Epidermal melanocyte (primary cell): Measurements from ENCODE around the gene PML.

Experiments used
- DNase-seq: peaks from one replicate; pipeline ENCODE4 v3.0.0; 2011; ENCODE audit warnings: low spot score; ENCODE audit not compliant: insufficient read length

PML gene

DNA sequence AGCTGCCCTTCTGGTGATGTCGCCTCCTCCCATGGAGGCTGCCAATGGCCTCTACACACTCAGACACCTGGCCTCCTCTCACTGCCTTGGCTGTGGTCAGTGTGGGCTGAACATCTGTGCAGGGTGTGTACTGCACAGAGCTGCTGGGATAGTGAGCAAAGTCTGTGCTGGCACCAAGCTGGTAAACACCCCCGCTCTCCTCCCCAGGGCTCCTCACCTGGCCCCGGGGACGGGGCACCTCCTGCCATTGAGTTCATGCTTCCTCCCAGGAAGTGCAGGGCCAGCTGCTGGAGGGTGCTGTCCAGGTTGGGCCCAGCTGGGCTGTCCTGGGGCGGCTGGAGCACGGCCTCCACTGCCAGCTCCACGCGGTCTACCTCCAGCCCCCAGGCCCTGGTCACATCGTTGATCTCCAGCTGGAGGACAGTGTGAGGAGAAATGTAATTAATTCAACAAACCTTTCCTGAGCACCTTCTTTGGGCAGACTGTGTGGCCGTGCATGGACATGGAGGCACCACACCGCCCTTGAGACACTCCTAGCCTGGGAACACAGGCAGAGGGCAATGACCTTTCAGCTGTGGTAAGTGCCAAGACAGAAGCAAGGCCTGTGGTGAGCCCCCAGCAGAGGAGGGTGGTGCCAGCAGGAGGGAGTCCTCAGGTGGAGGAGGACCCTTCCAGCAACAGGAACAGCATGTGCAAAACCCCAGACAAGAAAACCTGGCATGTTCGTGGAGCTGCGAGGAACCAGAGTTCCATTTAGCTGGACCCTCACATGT, 9.2 kb upstream of the PML start:
- no peak for DNase-seq

DNA sequence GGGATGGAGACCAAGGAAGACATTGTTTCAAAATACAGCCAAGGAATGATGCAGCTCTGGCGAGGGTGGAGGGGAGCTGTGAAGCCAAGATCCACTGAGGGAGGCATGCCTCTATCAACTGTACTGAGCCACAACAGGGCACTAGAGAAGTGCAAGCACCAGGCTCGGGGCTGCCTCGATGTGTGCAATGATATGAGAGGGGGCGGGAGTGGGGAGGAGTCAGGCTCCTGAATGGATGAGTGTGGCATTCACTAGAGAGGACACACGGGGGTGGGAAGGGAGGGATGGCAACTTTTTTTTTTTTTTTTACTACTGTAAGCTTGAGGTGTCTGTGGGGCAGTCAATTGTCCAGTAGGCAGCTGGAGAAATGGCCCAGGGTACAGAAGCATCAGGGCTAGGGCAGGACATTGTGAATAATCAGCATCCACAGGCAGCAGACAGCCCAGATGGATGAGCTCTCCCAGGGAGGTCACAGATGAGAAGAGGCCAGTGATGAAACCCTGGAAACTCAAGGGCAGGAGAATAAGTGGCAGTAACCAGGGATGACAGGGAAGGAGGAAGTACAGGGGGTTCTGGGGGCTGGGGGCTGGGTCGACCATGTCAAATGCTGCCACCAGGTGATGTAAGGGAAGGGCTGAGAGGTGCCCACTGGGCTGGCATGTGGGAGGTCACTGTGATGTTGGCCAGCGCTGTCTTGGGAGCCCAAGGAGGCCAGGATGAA, 8.3 kb upstream of the PML start:
- DNase-seq: no peak

- DNase-seq: no peak
Observed at GRCh38 chr15:73986776-73987056, 7.8 kb upstream of the PML start.

DNA sequence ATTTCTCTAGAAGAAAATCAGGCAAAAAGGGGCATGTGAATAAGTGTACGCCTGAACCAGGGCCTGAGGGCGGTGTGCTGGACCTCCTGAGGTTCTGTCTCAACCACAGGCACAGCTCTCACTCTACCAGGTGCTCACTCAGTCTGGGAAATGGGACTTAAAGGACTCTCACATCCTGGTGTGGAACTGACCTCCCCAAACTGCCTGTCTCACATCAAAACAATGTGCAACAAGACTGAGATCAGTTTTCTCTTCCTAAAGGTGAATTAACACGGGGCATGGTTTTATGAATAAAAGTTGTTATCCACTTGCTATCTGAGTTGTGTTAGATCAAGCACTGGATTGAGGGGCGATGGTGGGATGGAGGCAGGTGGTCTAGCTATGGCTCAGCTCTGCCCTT, 7.3 kb upstream of the PML start:
- no peak for DNase-seq

GRCh38 chr15:73987681-73988444, 6.7 kb upstream of the PML start:
- no peak for DNase-seq

DNA sequence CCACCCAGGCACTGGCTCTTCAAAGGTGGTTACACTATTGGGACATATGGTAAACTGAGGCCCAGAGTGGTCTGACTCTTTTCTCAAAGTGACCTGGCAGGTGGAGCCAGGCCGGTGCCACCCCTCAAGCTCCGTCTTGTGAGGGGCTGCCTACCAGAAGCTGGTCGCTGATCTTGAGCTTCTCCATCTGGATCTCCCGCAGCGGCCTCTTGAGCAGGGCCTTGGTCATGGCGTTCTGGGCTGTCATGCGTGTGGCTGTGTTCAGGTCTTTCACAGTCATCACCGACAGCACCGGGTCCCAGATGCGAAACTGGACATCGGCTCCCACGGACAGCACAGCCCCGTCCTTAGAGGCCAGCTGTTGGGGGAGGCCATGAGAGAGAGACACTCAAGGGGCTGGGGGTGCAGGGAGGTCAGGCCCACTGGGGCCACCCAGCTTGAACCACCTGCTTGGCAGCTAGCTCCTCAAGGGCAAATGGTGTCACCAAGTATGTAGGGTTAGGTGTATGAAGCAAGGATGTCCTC, 6.0 kb upstream of the PML start:
- no peak for DNase-seq

- no peak for DNase-seq
Observed at GRCh38 chr15:73989001-73989798, 5.3 kb upstream of the PML start.

DNA sequence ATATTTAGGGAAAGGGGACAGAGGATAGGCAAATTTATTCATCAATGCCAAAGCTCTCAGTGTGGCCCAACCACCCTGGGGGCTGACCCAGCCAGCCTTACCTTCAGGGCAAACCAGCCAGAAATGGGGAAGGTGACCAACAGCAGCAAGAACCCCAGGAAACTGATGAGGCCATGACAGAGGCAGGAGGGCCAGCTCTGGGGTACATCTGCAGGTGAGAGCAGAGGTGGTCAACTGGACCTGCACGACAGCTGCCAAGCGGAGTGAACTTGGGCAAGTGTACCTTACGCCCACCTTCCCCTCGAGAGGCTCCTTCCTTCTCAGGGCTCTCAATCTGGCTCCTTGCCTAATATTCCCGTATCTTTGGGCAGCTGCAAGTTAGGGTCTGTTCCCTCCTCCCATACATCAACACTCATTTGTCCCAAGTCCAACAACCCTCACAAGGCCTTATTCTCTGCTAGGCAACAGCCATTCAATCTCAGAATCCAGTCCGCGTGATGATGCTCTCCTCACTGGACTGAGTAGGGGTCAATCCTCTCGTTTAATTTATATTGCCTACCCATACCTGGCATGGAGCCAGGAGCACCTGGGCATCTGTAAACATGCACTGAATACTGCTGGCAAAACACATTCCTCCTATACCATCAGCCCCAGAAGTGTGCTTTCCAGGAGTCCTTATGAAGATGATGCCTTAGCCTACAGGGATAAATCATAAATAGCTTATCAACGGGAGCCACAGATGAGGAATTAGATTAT, 4.1 kb upstream of the PML start:
- no peak for DNase-seq

- DNase-seq: no peak
Observed at GRCh38 chr15:73991260-73991659, 3.3 kb upstream of the PML start.

DNA sequence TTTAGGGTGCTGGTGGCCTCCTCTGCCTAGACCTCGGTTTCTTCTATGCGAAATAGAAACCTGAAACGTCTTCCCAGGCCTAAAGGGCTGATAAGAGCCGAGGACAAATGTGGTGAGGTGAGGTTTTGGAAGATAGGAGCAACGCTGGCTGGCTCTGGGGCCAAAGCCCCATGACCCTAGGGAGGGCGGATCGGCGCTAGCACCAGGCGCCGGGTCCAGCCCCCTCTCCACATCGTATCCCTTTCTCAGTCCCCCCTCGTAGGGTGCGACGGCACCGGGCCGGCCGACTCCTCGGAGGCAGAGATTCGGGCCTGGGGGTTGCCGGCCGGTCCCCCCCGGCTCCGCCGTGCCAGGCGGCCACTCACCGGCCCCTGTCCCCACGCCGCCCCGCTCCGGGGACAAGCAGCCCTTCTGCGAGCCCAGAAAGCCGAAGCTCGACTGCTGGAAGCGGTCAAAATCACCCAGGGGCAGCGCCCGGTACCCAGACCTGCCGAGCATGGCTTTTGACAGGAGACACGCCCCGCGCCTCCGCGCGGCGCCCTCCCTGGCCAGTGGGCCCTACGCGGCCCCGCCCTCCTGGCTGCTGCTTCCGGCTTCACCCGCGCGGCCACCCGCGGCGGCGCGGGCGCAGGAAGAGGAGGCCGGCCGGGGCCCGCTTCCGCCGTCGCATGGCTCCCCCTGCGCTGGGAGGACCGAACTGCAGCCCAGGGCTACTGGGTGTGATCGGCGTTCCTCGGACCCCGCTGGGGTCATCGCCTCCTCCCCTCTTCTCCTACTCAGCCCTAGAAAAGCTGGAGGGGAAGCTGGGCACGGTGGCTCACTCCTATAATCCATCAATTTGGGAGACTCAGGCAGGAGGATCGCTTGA, 2.6 kb upstream of the PML start, which contains the start of gene STOML1:
STOML1 (minus strand) TSS at position 570 of the 868 bp plus-strand sequence; CDS start at position 498, 72 bp downstream.
- peak; percentile 93 for DNase-seq

- no peak for DNase-seq
Observed at GRCh38 chr15:73992594-73992898, 2.0 kb upstream of the PML start.

DNA sequence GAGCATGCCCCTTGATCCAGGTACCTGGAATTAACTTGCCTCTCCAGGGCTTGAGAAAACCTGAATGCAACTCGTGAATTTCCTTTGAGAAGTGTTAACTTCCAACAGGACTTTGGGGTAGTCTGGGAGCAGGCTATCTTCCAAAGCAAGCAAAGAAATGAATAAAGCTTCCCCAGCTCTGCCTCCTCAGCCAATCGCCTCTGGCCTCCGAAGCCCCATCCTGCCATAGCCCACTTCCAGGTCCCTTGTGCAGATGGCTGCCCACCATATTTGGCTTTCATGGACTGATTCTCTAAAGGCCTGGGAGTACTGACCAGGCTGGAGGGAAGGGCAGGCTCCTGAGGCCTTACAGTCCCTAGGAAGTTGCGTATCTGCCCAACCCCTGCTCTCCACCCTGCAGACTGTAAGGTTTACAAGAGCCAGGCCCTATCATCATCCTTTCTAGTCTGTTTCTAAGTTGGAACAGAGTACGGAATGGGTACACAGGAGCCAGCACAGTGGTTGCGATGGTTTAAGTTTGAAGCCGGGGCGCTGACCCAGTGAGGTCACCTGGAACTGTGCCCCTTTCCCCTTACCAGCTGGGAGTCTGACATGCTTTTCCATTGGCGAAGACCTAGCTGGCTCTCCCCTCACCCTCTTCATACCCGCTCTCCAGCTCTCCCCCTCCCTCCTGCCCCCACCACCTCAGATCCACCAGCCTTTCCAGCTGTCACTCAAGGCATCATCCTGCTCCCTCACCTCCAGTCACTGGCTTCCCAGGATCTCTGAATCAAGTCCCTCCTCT, 1.1 kb upstream of the PML start:
- DNase-seq: no peak

GRCh38 chr15:73994912-73995622, 551 bp downstream of the PML start:
- DNase-seq: no peak

- DNase-seq: no peak
Observed at GRCh38 chr15:73996267-73996666, 1.8 kb downstream of the PML start.

- DNase-seq: no peak
Observed at GRCh38 chr15:73996939-73997338, 2.4 kb downstream of the PML start.

GRCh38 chr15:73997986-73998385, 3.5 kb downstream of the PML start:
- no peak for DNase-seq

GRCh38 chr15:74006774-74007639, 12.5 kb downstream of the PML start:
- DNase-seq: no peak
